ENCODE measurements around the gene LTA4H.

LTA4H gene

DNA sequence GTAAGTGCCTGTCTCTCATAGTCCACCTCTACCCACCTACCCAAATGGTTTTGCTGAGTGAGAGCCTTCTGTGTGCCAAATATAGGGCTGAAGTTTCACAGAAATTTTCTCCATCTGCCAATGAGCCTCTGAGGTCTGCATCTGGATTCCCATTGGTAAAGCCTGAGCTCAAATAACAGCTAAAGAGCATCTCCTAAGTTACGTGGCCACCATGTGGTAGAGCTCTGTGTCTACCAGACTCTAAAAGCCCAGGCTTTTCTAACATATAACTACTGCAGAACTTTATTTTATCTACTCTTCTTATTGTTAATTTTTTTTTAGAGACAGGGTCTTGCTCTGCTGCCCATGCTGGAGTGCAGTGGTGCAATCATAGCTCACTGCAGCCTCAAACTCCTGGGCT is 76.3 kb downstream of the LTA4H start:
- no peak for DNase-seq (ENCODE audit: low read depth in 2 of 2)

GRCh38 chr12:95956557-95957145 is 78.7 kb downstream of the LTA4H start:
- no peak for DNase-seq (ENCODE audit: low read depth in 2 of 2)

DNA sequence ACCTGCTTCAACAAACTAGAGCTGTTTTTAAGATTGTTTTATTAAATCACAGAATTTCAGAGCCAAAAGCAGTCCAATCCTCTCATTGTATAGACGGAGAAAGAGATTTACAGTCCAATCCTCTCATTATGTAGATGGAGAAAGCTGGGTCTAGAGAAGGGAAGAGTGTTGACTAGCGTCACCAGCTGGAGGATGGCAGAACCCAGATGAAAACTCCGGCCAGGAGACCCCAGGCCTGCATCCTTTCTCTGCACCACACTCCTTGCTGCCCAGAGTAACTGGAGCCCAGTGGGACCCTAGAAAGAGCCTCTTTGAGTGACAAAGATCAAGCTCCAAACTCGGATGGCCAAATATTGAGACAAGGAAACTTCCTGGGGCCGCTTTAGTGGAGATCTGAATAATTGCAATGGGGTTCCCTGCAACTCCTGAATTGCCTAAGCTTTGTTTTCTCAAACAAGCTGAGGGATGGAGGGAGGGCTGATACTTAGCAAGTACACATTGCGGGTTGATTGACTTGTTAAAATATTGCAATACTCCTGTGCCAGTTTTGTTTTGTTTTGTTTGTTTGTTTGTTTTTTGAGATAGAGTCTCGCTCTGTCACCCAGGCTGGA is 79.7 kb downstream of the LTA4H start:
- DNase-seq (ENCODE audit: low read depth in 2 of 2): no peak

GRCh38 chr12:95953000-95953399 is 82.4 kb downstream of the LTA4H start:
- no peak for DNase-seq (ENCODE audit: low read depth in 2 of 2)

GRCh38 chr12:95951515-95951914 is 83.9 kb downstream of the LTA4H start:
- no peak for DNase-seq (ENCODE audit: low read depth in 2 of 2)

All from stimulated activated CD8-positive, alpha-beta memory T cell treated with anti-CD3 and anti-CD28 coated beads, Interleukin-7, amount 100 ng/mL, for 4 hours (primary cell).